HG03571 (cell line): ENCODE measurements around the gene NOS1AP.

Source experiments
- ATAC-seq: cut with Tn5 transposase; IDR thresholded peaks from one replicate; pipeline ENCODE4 v1.9.1; 2021; ENCODE audit not compliant: unreplicated experiment

Gene NOS1AP

GRCh38 chr1:162380061-162380846, 310.8 kb downstream of the NOS1AP start:
- no peak for ATAC-seq

GRCh38 chr1:162381383-162381782, 311.9 kb downstream of the NOS1AP start, which contains the start of gene C1orf226:
C1orf226 (plus strand) TSS chr1:162381728; CDS start chr1:162381902, 174 bp downstream.
- no peak for ATAC-seq

GRCh38 chr1:162381941-162382750, 312.7 kb downstream of the NOS1AP start:
- ATAC-seq, result no peak

GRCh38 chr1:162383091-162383490, 313.6 kb downstream of the NOS1AP start:
- ATAC-seq, result no peak

- no peak for ATAC-seq
These were observed 314.0 kb downstream of the NOS1AP start for GRCh38 chr1:162383516-162383915.

GRCh38 chr1:162384116-162384515, 314.6 kb downstream of the NOS1AP start:
- no peak for ATAC-seq

GRCh38 chr1:162384601-162385279, 315.2 kb downstream of the NOS1AP start:
- ATAC-seq, result no peak

- ATAC-seq, result no peak
These were observed 315.8 kb downstream of the NOS1AP start for GRCh38 chr1:162385280-162385623.

GRCh38 chr1:162385702-162386101, 316.2 kb downstream of the NOS1AP start:
- ATAC-seq, result no peak

DNA sequence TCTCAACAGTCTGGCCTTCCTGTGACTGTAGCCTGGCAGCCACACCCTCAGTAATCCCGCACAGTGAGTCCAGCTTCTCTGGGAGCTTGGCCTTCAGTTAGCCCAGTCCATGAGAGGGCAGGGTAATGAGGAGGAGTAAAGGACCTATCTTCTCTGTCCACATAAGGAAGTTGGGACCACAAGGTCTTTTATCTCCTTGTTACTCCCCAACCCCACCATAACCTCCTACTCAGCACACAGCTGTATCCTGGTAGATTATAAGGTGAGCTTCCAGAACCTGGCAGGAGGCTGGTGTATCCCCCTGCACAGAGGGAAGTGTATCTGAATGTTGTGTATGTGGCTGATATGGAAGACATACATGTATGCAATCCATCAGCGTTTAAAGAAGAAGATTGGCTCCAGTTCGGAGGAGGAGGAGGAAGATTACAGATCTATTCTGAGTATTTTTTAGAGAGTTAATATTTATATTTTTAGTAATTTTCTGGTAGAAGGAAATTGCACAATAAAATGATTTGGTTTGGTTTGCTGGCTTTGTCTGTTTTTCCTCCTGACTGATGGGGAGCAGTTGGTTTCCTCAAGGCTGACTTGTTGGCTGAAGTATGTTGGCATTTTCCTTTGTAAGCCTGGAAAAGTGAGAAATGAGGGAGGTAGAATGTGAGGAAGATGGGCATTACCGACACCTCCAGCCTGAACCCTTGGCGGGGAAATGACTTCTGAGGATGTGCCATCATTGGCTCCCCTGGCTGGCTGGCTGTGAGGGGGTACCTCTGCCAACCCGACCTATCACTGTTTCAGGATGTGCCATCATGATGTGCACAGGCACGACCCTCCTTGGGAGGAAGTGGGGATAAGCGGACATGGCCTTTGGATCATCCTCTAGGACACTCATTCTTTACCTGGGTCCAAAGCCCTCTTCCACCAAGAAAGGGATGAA, 317.1 kb downstream of the NOS1AP start:
- no peak for ATAC-seq

DNA sequence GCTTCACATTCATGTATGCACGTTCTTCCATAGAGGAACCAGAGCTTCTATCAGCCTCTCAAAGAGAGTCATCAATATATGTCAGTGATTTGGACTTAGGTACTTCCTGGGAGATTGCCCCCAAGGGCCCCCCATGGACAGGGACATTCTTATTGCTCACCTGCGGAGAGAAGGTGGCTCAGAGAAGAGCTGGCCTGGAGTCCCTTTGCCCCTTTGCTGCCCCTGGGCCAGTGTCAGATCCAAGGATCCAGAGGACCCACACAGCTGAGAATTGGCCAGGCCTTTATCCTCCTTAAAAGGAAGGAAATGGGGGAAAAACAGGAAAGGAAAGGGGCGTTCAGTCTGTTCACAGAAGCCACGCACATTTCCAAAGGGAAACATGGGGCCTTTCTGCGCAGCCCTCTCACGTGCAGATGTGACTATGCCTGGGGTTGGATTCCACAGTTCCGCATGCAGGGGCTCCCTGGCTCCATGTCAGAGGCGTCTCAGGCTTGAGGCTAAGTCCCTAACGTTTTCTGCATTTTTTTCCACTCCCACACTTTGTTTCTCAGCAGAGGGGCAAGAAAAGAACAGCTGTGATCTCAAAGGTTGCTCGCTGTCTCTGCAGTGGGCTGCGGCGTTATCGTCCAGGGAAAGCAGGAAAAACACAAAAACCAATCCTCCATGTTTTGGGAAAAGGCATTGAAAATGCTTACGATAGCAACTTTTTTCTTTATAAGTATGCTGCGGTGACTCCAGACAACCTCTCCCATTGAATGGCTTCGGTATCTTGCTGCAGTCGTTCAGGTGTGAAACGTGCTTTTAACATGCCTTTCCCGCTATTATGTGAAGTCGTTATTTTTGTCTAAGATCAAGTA, 318.0 kb downstream of the NOS1AP start:
- no peak for ATAC-seq

GRCh38 chr1:162388083-162388594, 318.6 kb downstream of the NOS1AP start:
- ATAC-seq, result no peak

GRCh38 chr1:162388615-162389014, 319.1 kb downstream of the NOS1AP start:
- no peak for ATAC-seq

GRCh38 chr1:162389021-162389818, 319.7 kb downstream of the NOS1AP start:
- ATAC-seq, result no peak

DNA sequence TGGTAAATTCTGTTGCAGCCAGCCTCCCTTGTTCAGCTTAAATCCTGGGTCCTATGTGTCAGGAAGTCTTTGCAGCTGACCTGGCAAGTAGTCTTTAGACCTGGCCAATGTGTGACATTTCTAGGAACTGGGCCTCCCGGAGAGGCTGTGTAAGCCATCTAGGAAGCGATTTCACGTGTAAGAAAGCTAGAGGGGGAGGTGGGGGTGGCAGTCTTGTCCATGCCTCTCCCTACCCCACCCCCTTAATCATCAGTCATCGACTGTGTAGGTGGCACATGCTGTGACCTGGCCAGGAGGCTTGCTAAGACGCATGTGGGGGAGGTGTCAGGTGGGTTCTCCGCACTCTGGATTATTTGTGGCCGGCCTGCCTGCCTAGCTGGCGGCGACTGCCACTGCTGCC, 320.5 kb downstream of the NOS1AP start:
- no peak for ATAC-seq

GRCh38 chr1:162390396-162391185, 321.1 kb downstream of the NOS1AP start:
- ATAC-seq, result no peak

GRCh38 chr1:162391790-162392563, 322.5 kb downstream of the NOS1AP start:
- no peak for ATAC-seq
